NOMO-1 treated with dmso at 0.1 percent for 144 hours (cell line): ENCODE results near the gene SPINK9.
A peak's percentile ranks its signal among the peaks of the same experiment; 100 is the strongest.

ENCODE experiments used
- DNase-seq: peaks from one replicate; lab custom pipeline; 2025; ENCODE audit not compliant: unreplicated experiment; lab: John Stamatoyannopoulos, UW

The SPINK9 gene

GRCh38 chr5:148364343-148364742 is 29.0 kb downstream of the SPINK9 start:
- no peak for DNase-seq

DNA sequence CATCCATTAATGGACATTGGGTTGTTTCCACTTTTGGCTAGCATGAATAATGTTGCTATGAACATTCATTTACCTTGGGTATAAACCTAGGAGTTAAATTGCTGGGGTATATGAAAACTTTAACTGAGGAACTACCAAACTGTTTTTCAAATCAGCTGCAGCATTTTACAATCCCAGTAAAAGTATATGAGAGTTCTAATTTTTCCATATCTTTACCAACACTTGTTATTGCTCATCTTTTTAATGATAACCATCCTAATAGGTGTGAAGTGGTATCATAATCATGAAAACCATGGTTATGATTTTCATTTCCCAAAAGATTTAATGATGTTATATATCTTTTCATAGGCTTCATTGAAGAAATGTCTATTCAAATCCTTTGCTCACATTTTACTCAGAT is 32.9 kb downstream of the SPINK9 start:
- DNase-seq, result no peak

- no peak for DNase-seq
These were observed 36.9 kb downstream of the SPINK9 start for GRCh38 chr5:148372166-148372725.

- DNase-seq, result no peak
These were observed 37.5 kb downstream of the SPINK9 start for GRCh38 chr5:148372893-148373292.

DNA sequence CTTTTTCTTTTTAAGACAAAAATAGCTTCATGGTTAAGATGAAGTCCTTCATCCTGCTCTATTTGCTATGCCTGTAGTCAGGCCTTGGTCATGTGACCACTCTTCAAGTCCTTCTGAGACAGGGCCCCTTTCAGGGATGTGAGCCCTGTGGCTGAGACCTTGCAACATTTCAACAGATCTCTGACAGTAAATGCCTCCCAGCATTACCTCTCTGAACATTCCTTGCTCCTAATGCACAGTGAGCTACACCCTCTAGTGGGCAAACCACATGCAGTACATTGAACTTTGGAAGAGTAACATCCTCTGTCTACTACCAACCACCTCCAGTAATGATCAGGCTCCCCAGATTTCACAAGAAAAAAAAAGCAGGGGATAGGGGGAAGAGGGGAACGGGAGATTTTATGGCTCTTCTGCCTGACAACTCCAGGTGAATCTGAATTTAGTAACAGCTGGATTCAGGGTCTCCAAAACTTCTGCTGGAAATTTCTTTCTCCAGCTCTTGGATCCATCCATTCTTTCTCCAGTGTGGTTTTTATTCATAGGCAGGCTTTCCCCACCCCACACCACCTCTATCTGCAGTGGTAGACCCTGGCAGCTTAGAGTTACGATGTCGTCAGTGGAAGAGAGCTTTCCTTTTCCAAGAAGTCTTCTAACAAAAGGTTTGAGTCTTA is 39.5 kb downstream of the SPINK9 start:
- peak; percentile 58 for DNase-seq

GRCh38 chr5:148376198-148376597 is 40.8 kb downstream of the SPINK9 start:
- DNase-seq, result no peak

GRCh38 chr5:148378670-148379069 is 43.3 kb downstream of the SPINK9 start:
- DNase-seq, result no peak

GRCh38 chr5:148379340-148379739 is 44.0 kb downstream of the SPINK9 start:
- no peak for DNase-seq

DNA sequence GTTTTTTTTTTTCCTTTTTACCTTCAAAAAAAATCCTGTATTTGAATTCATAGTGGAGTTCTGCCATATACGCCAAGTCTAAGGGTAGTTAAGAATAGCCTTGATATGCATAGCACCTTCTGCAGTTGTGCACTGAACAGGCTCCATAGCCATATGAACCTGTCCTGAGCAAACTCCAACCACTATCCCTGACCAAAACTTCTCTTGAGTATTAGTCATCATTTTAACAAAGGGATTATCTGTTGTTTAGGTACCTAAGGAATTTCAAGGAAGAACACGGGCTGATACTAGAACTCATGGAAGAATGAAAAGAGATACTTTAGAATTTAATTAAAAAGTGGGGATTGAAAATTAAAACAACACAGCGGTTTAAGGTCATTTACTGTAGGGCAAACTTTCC is 46.5 kb downstream of the SPINK9 start:
- no peak for DNase-seq

DNA sequence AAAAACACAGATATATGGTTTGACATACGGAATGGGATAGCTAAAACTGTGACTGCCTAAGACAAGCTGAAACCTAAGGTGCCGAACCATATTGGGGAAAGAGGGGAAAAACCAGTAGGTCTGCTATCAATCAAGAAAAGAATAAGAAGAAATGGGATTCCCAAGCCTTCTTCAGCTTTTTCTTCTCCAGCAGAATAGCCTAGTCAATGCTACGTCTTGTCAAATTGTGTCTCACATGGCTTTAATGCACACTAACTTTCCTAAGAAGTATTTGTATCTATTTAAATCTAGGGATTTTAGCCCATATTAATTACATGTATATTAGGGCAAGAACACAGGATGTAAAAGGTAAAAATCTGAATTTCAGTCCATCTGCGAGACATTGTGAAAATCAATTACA is 47.6 kb downstream of the SPINK9 start:
- no peak for DNase-seq

- peak; percentile 97 for DNase-seq
These were observed 48.4 kb downstream of the SPINK9 start, which contains the start of gene FBXO38 for GRCh38 chr5:148383564-148384379. Gene FBXO38, plus strand, starts transcription at chr5:148383958. Its CDS starts 10,819 bp downstream, at chr5:148394777.

- no peak for DNase-seq
These were observed 49.0 kb downstream of the SPINK9 start for GRCh38 chr5:148384380-148384737.

DNA sequence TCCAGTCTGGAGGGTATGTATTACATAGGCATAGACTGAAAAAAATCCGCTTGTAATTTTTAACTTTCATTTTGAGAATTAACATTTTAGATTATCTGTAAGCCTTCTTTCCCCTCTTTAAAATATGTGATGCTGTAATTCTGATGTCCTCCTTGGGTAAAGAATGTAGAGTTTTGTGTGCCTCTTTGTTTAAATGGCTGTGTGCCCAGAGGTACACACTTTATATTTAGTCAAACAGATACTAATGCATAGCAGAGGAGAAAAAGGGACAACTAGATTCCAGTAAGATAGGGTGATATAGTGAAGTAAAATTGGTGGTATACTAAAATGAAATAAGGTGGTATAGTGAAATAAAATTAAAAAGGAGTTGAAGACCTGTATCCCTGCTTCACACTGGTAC is 49.7 kb downstream of the SPINK9 start:
- no peak for DNase-seq

DNA sequence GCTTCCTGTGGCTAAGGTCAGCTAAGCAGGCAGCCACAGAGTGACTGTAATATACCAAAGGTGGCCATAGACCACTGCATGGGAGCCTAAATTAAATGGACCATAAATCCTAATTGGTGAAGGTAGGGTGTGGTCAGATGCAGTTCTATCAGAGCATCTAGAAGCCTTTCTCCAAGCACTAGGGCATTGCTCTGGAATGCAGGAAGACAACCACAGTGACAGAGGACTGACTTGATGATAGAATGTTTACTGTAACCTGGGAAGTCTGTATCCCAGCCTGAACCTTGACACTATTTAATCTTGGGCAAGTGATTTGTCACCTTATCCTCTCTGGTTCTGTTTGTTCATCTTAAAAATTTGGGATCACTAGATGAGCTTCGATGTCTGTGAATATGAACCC is 50.7 kb downstream of the SPINK9 start:
- no peak for DNase-seq

- DNase-seq, result no peak
These were observed 52.0 kb downstream of the SPINK9 start for GRCh38 chr5:148387325-148387724.

DNA sequence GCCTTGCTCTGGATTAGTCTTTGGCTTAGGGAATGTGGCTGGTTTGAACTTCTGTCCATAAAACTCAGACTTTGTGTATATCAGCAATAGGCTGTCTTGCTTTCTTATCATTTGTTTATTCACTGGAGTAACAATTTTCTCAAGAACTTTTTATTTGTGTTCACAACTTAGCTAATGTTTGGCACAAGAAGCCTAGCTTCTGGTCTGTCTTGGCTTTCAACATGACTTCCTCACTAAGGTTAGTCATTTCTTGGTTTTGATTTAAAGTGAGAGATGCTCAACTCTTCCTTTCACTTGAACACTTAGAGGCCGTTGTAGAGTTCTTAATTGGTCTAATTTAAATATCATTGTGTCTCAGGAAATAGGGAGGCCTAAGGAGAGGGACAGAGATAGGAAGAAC is 53.3 kb downstream of the SPINK9 start:
- no peak for DNase-seq
